Measurements from ENCODE around the gene PRCD. TPM values are rescaled to one million over a fixed set of nuclear protein-coding genes. Genes with fewer than 3 reads are reported as not detected.
"Not testable (repeated sequence)": the region's sequence is repeated elsewhere in the genome, so short reads cannot be mapped to it uniquely, and the experiment has no call there.

Gene PRCD
- total RNA-seq, 1 donor from 2014 or later, result 9.8 TPM

GRCh38 chr17:76502341-76503211 is 37.3 kb upstream of the PRCD start:
- DNase-seq (ENCODE audit: low spot score) (no peak), ATAC-seq (no peak)
- intact Hi-C loops (cut with DNase I), result no loop called here

DNA sequence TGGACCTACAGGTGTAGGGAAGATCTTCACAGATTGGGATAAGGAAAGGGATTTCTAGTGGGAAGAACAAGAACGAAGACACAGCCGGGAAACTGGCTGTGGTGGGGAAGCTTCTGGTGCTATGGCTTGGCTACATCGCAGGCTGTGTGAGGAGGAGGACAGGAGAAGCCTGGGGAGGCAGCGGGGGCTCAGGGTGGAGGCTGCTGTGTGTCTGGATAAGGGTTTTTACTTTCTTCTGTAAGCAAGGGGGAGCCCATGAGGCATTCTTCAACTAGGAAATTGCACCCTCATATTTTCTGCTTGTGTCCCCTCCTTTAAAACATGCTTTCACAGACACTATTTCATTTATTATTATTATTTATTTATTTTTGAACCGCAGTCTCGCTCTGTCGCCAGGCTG is 35.7 kb upstream of the PRCD start:
- no peak for DNase-seq (ENCODE audit: low spot score)
- no peak for ATAC-seq
- intact Hi-C loops (cut with DNase I), result no loop called here

DNA sequence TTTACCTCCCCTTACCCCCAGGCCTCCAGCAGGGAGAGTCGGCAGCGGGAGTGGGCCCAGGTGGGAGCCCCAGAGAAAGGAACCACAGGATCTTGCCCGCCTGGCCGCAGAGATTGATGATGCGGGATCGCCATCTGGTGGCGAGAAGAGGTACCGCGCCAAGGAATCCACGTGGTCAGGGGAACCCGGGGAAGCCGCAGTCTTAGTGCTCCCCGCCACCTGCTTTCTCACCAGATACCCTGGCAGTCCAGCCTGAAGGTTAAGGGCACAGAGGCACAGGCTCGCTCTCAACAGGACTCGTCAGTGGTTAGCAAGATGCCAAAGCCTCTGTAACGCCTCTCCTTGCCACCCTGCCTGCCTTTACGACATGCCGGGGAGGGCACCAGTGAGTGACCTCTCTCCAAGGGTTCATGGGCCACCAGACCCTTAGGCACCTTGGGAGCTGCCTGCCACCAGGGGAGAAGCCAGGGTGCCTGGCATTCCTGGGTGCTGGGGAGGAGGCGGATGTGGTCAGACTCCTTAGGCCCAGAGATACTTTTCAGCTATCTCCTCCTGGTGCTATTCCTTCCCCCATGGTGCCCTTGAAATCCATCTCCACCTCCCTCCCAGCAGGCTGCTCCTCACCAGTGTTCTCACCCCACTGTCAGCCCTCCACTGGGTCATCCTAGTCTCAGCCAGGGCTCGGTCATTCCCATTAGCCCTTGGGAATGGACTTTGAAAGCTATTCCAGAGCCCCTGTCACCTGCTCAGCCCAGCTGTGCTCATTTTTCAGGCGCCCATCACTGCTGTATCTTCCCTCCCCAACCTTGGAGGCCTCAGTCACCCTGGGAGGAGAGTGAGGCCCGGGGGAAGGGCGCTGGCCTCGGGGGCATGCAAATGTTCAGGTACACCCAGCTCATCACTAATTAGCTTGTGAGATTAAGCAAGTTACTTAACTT is 33.2 kb upstream of the PRCD start:
- intact Hi-C loops (cut with DNase I), result loop anchor here (5.0 kb wide), 1 partner anchor 39 kb away; the partner anchor contains the start of gene AANAT
- ATAC-seq (peak; percentile 81), DNase-seq (ENCODE audit: low spot score) (peak; percentile 92)

DNA sequence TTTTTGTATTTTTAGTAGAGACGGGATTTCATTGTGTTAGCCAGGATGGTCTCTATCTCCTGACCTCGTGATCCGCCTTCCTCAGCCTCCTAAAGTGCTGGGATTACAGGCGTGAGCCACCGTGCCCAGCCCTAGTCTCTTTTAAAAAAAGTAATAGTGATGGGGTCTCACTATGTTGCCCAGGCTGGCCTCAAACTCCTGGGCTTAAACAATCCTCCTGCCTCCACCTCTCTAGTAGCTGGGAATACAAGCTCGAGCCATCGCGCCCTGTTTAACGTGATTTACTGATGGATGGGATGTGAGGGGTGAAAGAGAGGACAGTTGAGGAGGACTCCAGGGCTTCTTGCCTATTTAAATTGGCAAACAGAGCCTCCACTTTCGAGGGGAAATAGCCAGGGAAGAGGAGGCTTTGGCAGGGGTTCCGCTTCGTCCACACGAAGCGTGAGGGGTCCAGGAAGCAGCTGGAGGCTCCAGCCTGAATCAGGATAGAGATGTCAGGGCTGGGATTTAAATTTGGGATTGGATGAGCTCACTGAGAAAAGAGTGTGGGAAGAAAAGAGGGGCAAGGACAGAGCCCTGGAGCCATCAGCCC is 31.3 kb upstream of the PRCD start:
- intact Hi-C loops (cut with DNase I), result loop anchor here (5.0 kb wide), 1 partner anchor 41 kb away; the partner anchor contains the start of gene AANAT
- not testable (repeated sequence) for ATAC-seq; DNase-seq (ENCODE audit: low spot score)

DNA sequence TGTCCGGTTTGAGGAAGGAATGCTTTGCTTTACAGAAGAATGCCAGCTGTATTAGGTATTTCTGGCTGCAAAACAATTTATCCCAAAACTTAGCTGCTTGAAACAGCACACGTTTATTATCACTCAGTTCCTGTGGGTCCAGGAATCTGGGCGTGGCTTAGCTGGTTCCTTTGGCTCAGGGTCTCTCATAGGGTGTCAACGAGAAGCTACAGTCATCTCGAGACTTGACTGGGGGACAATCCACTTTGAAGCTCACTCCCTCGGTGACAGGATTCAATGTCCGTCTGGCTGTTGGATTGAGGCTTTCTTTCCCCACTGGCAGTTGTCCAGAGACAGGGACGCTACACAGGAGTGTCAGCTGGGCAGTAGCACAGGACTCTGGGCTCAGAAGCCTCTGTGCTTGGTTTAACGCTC is 29.0 kb upstream of the PRCD start:
- intact Hi-C loops (cut with DNase I), result no loop called here

GRCh38 chr17:76511668-76512365 is 28.0 kb upstream of the PRCD start:
- DNase-seq (ENCODE audit: low spot score) (no peak), ATAC-seq (no peak)
- intact Hi-C loops (cut with DNase I), result no loop called here

More for the DNA sequence above, 29.0 kb upstream of the PRCD start:
- DNase-seq (ENCODE audit: low spot score) (no peak), ATAC-seq (no peak)

DNA sequence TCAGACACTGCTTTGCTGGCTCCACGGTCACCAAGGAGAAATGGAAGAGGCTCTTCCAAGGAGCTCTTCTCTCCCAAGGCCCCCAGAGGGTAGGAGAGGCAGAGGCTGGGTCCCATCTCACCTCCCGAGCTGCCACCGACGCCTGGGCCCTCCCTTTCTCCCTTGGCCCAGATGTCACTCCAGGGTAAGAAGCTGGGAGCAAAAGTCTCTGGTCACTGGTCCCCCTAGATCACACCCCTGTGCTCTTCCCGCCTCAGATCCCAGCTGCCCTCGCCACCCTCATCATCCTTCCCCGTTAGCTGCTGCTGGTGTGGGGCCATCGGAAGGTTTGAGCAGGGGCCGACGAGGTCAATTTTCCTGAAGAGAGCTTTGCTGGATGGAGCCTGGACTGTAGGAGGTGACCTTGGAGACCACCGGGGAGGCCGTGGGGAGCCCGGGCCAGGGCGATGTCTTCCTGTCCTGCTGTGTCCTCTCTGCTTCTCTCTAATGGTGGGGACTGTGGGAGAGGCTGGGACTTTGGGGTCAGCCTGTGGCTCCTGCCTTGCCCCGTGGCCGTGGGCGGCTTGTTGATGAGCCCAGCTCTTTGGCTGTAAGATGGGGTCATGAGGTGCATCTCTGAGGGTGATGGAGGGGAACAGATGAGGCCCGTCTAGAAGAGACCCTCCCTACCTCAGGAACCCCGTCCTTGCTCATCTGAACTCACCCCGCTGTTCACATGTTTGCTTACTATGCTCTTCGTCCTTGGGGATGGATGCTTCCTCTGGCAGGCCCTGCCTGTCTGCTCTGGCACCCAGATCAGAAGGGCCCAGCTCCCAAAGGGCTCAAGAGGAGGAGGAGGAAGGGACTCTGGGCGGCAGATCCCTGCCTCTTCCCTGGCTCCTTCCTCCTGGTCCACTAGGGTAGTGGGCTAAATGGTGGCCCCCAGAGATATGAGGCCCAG is 27.2 kb upstream of the PRCD start:
- DNase-seq (ENCODE audit: low spot score) (no peak), ATAC-seq (no peak)
- intact Hi-C loops (cut with DNase I), result no loop called here

- intact Hi-C loops (cut with DNase I), result no loop called here
- no peak for DNase-seq (ENCODE audit: low spot score)
- ATAC-seq, result no peak
Measured at GRCh38 chr17:76513306-76513692, 26.5 kb upstream of the PRCD start.

- intact Hi-C loops (cut with DNase I), result not testable (repeated sequence)
Measured at GRCh38 chr17:76514355-76514754, 25.5 kb upstream of the PRCD start.

GRCh38 chr17:76515274-76515949 is 24.4 kb upstream of the PRCD start:
- DNase-seq (ENCODE audit: low spot score) (peak; percentile 79), ATAC-seq (peak; percentile 87)
- intact Hi-C loops (cut with DNase I), result no loop called here

More at GRCh38 chr17:76514355-76514754, 25.5 kb upstream of the PRCD start:
- not testable (repeated sequence) for DNase-seq (ENCODE audit: low spot score); ATAC-seq

DNA sequence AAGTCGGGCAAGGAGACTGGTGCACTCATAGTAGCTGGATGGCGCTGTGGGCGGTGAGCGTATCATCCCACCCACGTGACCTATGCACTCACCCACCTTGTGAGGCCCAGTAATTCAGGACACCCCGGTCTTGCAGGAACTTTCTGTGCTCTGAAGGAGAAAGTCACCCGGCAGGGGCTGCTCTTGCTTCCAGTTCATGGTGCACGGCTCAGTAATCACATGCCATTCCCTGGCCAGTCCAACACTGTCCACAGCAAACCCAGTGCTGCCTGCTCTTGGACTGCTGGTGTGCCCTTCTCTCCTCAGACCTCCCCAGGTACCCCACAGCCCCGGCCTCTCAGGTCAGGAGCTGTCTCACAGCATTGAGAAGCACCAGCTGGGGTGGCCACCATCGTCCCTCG is 22.2 kb upstream of the PRCD start:
- ATAC-seq (no peak), DNase-seq (ENCODE audit: low spot score) (no peak)
- intact Hi-C loops (cut with DNase I), result no loop called here

DNA sequence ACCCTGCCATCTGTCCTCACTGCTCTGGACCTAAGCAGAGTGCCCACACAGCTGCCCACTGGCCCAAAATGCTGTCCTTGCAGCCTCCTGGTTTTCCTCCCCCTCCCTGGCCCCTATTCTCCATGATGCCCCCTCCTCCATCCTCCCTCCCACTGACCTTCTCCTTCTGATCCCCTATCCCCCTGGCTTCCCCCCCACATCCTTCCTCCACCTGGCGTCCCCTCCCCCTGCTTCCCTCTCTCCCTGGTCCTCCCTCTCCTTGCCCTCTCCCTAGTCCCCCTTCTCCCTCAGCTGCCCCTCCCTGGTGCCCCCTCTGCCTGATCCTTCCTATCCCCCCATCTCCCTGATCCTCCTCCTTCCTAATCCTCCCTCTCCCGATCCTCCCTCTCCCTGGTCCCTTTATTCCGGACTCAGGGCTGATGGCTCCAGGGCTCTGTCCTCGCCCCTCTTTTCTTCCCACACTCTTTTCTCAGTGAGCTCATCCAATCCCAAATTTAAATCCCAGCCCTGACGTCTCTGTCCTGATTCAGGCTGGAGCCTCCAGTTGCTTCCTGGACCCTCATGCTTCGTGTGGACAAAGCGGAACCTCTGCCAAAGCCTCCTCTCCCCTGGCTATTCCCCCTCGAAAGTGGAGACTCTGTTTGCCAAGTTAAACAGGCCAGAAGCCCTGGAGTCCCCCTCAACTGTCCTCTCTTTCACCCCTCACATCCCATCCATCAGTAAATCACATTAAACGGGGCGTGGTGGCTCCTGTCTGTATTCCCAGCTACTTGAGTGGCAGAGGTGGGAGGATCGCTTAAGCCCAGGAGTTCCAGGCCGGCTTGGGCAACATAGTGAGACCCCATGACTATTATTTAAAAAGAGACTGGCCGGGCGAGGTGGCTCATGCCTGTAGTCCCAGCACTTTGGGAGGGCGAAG is 20.5 kb upstream of the PRCD start:
- ATAC-seq (no peak), DNase-seq (ENCODE audit: low spot score) (no peak)
- intact Hi-C loops (cut with DNase I), result no loop called here

GRCh38 chr17:76521262-76521661 is 18.6 kb upstream of the PRCD start:
- ATAC-seq (no peak), DNase-seq (ENCODE audit: low spot score) (no peak)
- intact Hi-C loops (cut with DNase I), result loop anchor here (5.0 kb wide), 1 partner anchor 106 kb away; no protein-coding TSS in a partner anchor

DNA sequence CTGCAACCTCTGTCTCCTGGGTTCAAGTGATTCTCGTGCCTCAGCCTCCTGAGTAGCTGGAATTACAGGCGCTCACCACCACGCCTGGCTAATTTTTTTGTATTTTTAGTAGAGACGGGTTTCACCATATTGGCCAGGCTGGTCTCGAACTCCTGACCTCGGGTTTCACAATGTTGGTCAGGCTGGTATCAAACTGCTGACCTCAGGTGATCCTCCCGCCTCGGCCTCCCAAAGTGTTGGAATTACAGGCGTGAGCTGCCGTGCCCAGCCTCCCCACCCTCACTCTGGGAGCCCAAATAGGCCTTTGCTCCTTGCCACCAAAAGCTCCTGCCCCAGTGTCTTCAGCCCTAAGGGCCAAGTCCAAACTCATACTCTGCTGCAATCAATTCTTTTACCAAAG is 18.2 kb upstream of the PRCD start:
- not testable (repeated sequence) for DNase-seq (ENCODE audit: low spot score); ATAC-seq
- intact Hi-C loops (cut with DNase I), result loop anchor here (5.0 kb wide), 1 partner anchor 106 kb away; no protein-coding TSS in a partner anchor

DNA sequence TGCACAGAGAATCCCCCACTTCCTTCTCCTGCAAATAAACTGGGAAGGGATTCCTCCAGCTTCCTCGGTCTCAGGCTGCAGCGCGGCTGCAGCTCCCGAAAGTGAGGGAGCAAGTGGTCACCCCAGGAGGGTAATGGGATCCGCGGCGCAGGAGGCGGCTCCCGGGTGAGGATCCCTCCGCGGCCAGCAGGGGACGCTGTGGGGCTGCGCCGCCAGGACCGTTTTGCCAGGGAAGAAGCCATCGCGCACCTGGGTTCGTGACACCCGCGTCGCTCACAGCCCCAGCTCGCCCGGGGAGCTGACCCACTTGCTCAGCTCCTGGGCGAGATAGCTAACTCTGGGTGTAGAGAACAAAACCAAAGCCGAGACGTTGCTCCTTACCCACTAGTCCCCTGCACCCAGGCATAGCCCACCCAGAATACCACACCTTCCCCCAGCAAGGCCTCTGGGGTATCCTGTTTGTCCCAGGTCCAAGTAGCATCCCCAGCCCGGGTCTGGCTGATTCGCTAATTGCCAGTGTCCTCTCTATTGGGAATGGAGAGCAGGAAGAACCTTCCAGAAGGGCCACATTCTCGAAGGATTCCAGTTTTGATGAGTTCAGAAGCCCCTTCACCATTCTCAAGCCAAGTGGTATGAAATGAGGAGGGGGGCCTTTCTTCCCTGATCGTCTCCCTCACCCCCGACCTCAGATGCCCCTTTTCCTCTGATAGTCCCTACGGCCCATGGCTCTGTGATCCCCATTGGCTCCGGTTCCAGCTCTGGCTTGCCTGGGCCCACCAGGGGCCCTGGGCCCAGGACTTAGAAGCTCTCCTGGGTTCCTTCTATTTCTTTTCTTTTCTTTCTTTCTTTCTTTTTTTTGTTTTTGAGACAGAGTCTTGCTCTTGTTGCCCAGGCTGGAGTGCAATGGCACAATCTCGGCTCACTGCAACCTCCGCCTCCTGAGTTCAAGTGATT is 16.5 kb upstream of the PRCD start:
- ATAC-seq, result peak; percentile 61
- intact Hi-C loops (cut with DNase I), result loop anchor here (5.0 kb wide), 1 partner anchor 104 kb away; no protein-coding TSS in a partner anchor
- peak; percentile 87 for DNase-seq (ENCODE audit: low spot score)
